ENCODE results near the gene DAD1. TPM values are rescaled to one million over a fixed set of nuclear protein-coding genes. Genes with fewer than 3 reads are reported as not detected.

Gene DAD1
- total and polyA plus RNA-seq, 4 donors = 189 to 299 (median 200) TPM

DNA sequence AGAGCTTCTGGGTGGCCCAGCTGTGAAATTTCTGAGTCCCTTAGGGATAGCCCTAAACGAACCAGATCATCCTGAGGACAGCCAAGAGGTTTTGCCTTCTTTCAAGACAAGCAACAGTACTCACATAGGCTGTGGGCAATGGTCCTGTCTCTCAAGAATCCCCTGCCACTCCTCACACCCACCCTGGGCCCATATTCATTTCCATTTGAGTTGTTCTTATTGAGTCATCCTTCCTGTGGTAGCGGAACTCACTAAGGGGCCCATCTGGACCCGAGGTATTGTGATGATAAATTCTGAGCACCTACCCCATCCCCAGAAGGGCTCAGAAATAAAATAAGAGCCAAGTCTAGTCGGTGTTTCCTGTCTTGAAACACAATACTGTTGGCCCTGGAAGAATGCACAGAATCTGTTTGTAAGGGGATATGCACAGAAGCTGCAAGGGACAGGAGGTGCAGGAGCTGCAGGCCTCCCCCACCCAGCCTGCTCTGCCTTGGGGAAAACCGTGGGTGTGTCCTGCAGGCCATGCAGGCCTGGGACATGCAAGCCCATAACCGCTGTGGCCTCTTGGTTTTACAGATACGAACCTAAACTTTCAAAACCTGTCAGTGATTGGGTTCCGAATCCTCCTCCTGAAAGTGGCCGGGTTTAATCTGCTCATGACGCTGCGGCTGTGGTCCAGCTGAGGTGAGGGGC, 38.9 kb downstream of the DAD1 start:
- Histone ChIP-seq H3K27ac (ENCODE audit: low read depth, low read length) (no peak overlapping the region), H3K27me3 (ENCODE audit: control insufficient read depth, insufficient read depth, low read length) (no peaks in the 10 kb centered on the region), H3K4me1 (ENCODE audit: control insufficient read depth, insufficient read depth, low read length) (peaks cover 12% of the 10 kb centered on the region), H3K9me3 (ENCODE audit: control insufficient read depth, insufficient read depth, low read length) (no peaks in the 10 kb centered on the region), H3K36me3 (ENCODE audit: control insufficient read depth, insufficient read depth, low read length) (no peaks in the 10 kb centered on the region), H3K4me3 (ENCODE audit: low read depth, low read length) (no peak overlapping the region)
- WGBS (ENCODE audit: insufficient coverage) = 75% methylated on average over 9 of the region's 11 CpGs
- DNase-seq (ENCODE audit: low read depth in 4 of 6, low spot score in 6 of 6) = no peak

GRCh38 chr14:22549324-22549962, 39.6 kb downstream of the DAD1 start:
- H3K27me3 ChIP-seq (ENCODE audit: control insufficient read depth, insufficient read depth, low read length) = no peaks in the 10 kb centered on the region
- H3K4me3 ChIP-seq (ENCODE audit: low read depth, low read length) = no peak overlapping the region
- no peaks in the 10 kb centered on the region for H3K9me3 ChIP-seq (ENCODE audit: control insufficient read depth, insufficient read depth, low read length)
- no peak for DNase-seq (ENCODE audit: low read depth in 4 of 6, low spot score in 6 of 6)
- peaks cover 12% of the 10 kb centered on the region for H3K4me1 ChIP-seq (ENCODE audit: control insufficient read depth, insufficient read depth, low read length)
- 93% methylated on average over 5 of the region's 6 CpGs for WGBS (ENCODE audit: insufficient coverage)
- H3K27ac ChIP-seq (ENCODE audit: low read depth, low read length) = no peak overlapping the region
- H3K36me3 ChIP-seq (ENCODE audit: control insufficient read depth, insufficient read depth, low read length) = no peaks in the 10 kb centered on the region

DNA sequence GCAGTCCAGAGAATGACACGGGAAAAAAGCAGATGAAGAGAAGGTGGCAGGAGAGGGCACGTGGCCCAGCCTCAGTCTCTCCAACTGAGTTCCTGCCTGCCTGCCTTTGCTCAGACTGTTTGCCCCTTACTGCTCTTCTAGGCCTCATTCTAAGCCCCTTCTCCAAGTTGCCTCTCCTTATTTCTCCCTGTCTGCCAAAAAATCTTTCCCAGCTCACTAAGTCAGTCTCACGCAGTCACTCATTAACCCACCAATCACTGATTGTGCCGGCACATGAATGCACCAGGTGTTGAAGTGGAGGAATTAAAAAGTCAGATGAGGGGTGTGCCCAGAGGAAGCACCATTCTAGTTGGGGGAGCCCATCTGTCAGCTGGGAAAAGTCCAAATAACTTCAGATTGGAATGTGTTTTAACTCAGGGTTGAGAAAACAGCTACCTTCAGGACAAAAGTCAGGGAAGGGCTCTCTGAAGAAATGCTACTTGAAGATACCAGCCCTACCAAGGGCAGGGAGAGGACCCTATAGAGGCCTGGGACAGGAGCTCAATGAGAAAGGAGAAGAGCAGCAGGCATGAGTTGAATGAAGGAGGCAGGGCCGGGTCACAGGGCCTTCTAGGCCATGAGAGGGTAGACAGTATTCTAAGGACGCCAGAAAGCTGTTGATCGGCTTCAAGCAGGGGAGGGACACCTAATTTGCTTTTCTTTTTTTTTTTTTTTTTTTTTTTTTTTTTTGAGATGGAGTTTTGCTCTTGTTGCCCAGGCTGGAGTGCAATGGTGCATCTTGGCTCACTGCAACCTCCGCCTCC, 40.9 kb downstream of the DAD1 start:
- H3K27ac ChIP-seq (ENCODE audit: low read depth, low read length) = no peak overlapping the region
- 75% methylated on average over 3 of the region's 8 CpGs for WGBS (ENCODE audit: insufficient coverage)
- no peaks in the 10 kb centered on the region for H3K27me3 ChIP-seq (ENCODE audit: control insufficient read depth, insufficient read depth, low read length)
- DNase-seq (ENCODE audit: low read depth in 4 of 6, low spot score in 6 of 6) = peak in 1 of 6 donors; percentile 37
- H3K4me1 ChIP-seq (ENCODE audit: control insufficient read depth, insufficient read depth, low read length) = peaks cover 12% of the 10 kb centered on the region
- H3K9me3 ChIP-seq (ENCODE audit: control insufficient read depth, insufficient read depth, low read length) = no peaks in the 10 kb centered on the region
- no peak overlapping the region for H3K4me3 ChIP-seq (ENCODE audit: low read depth, low read length)
- no peaks in the 10 kb centered on the region for H3K36me3 ChIP-seq (ENCODE audit: control insufficient read depth, insufficient read depth, low read length)

GRCh38 chr14:22547313-22547947, 41.6 kb downstream of the DAD1 start:
- Histone ChIP-seq H3K27me3 (ENCODE audit: control insufficient read depth, insufficient read depth, low read length) (no peaks in the 10 kb centered on the region), H3K4me1 (ENCODE audit: control insufficient read depth, insufficient read depth, low read length) (peaks cover 12% of the 10 kb centered on the region), H3K4me3 (ENCODE audit: low read depth, low read length) (no peak overlapping the region), H3K27ac (ENCODE audit: low read depth, low read length) (peak overlapping the region; percentile 51), H3K9me3 (ENCODE audit: control insufficient read depth, insufficient read depth, low read length) (no peaks in the 10 kb centered on the region), H3K36me3 (ENCODE audit: control insufficient read depth, insufficient read depth, low read length) (no peaks in the 10 kb centered on the region)
- no peak for DNase-seq (ENCODE audit: low read depth in 4 of 6, low spot score in 6 of 6)
- WGBS (ENCODE audit: insufficient coverage) = 89% methylated on average over 6 of the region's 9 CpGs

GRCh38 chr14:22546722-22547071, 42.3 kb downstream of the DAD1 start:
- H3K27me3 ChIP-seq (ENCODE audit: control insufficient read depth, insufficient read depth, low read length) = no peaks in the 10 kb centered on the region
- no peaks in the 10 kb centered on the region for H3K9me3 ChIP-seq (ENCODE audit: control insufficient read depth, insufficient read depth, low read length)
- peak overlapping the region; percentile 51 for H3K27ac ChIP-seq (ENCODE audit: low read depth, low read length)
- H3K4me3 ChIP-seq (ENCODE audit: low read depth, low read length) = no peak overlapping the region
- peaks cover 11% of the 10 kb centered on the region for H3K4me1 ChIP-seq (ENCODE audit: control insufficient read depth, insufficient read depth, low read length)
- H3K36me3 ChIP-seq (ENCODE audit: control insufficient read depth, insufficient read depth, low read length) = no peaks in the 10 kb centered on the region
- 87% methylated on average over 3 of the region's 3 CpGs for WGBS (ENCODE audit: insufficient coverage)
- no peak for DNase-seq (ENCODE audit: low read depth in 4 of 6, low spot score in 6 of 6)

GRCh38 chr14:22545842-22546721, 42.9 kb downstream of the DAD1 start:
- peaks cover 7% of the 10 kb centered on the region for H3K4me1 ChIP-seq (ENCODE audit: control insufficient read depth, insufficient read depth, low read length)
- H3K36me3 ChIP-seq (ENCODE audit: control insufficient read depth, insufficient read depth, low read length) = no peaks in the 10 kb centered on the region
- no peaks in the 10 kb centered on the region for H3K9me3 ChIP-seq (ENCODE audit: control insufficient read depth, insufficient read depth, low read length)
- no peaks in the 10 kb centered on the region for H3K27me3 ChIP-seq (ENCODE audit: control insufficient read depth, insufficient read depth, low read length)
- peak overlapping the region; percentile 51 for H3K27ac ChIP-seq (ENCODE audit: low read depth, low read length)
- 48% methylated on average over 4 of the region's 9 CpGs for WGBS (ENCODE audit: insufficient coverage)
- no peak overlapping the region for H3K4me3 ChIP-seq (ENCODE audit: low read depth, low read length)
- DNase-seq (ENCODE audit: low read depth in 4 of 6, low spot score in 6 of 6) = peak in 2 of 6 donors; percentile 40 to 43

DNA sequence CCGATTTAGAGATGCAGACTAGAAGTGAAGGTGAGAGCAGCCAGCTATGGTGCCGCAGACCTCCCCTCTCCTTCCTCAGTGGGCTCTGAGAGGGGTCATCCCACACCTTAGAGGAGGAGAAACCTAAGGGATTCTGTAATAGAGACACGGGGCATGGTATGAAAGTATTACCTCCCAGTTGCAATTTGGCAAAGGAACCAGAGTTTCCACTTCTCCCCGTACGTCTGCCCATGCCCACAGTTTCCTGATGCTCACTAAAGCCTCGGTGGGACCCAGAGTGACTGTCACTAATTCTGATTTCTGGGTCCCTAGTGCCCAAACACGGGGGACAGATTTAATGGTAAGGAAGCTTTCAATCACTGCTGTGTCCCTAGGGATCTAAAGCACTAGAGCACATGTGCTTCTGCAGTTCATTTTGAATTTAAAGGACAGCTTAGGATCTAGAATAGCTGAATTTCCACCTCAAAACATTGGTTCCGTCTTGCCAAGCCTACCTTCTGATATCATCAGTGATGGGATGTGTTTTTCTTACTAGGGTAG, 44.1 kb downstream of the DAD1 start:
- no peaks in the 10 kb centered on the region for H3K27me3 ChIP-seq (ENCODE audit: control insufficient read depth, insufficient read depth, low read length)
- DNase-seq (ENCODE audit: low read depth in 4 of 6, low spot score in 6 of 6) = no peak
- no peak overlapping the region for H3K27ac ChIP-seq (ENCODE audit: low read depth, low read length)
- H3K36me3 ChIP-seq (ENCODE audit: control insufficient read depth, insufficient read depth, low read length) = no peaks in the 10 kb centered on the region
- no peak overlapping the region for H3K4me3 ChIP-seq (ENCODE audit: low read depth, low read length)
- peaks cover 7% of the 10 kb centered on the region for H3K4me1 ChIP-seq (ENCODE audit: control insufficient read depth, insufficient read depth, low read length)
- no peaks in the 10 kb centered on the region for H3K9me3 ChIP-seq (ENCODE audit: control insufficient read depth, insufficient read depth, low read length)
- 82% methylated on average over 6 of the region's 8 CpGs for WGBS (ENCODE audit: insufficient coverage)

DNA sequence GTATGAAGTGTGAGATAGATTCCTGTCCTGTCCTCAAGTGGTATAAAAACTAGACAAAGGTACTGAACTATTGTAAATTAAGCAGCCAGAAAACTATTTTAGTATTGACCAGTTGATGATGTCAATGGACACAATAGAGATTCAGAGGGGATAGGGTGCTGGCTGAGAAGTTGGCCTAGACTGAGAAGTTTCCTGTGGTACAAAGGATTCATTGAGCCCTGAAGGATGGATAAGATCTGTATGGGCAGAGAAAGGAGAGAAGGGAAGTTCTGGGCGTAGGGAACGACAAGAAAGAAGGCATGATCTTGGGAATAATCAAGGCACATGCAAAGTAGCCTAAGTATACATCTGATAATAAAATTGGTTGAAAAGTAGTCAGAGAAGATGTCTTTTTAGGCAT, 44.6 kb downstream of the DAD1 start:
- peaks cover 7% of the 10 kb centered on the region for H3K4me1 ChIP-seq (ENCODE audit: control insufficient read depth, insufficient read depth, low read length)
- no peaks in the 10 kb centered on the region for H3K9me3 ChIP-seq (ENCODE audit: control insufficient read depth, insufficient read depth, low read length)
- DNase-seq (ENCODE audit: low read depth in 4 of 6, low spot score in 6 of 6) = no peak
- no peaks in the 10 kb centered on the region for H3K27me3 ChIP-seq (ENCODE audit: control insufficient read depth, insufficient read depth, low read length)
- no peaks in the 10 kb centered on the region for H3K36me3 ChIP-seq (ENCODE audit: control insufficient read depth, insufficient read depth, low read length)
- 86% methylated on average over 2 of the region's 2 CpGs for WGBS (ENCODE audit: insufficient coverage)
- no peak overlapping the region for H3K27ac ChIP-seq (ENCODE audit: low read depth, low read length)
- H3K4me3 ChIP-seq (ENCODE audit: low read depth, low read length) = no peak overlapping the region

Measured in spinal cord (tissue), 10 donors.